ES-I3 (cell line): Measurements from ENCODE around the gene SPSB1.

Experiments
- H3K36me3 ChIP-seq: 2 replicates; pipeline ENCODE4 v1.6.1; 2013; ENCODE audit warnings: mild to moderate bottlenecking, low read length, control low read depth, moderate library complexity; ENCODE audit not compliant: insufficient read depth
- H3K4me1 ChIP-seq: 2 replicates; pipeline ENCODE4 v1.6.1; 2013; ENCODE audit warnings: mild to moderate bottlenecking, control low read depth, low read length; ENCODE audit not compliant: insufficient read depth
- H3K9ac ChIP-seq: 2 replicates; pipeline ENCODE4 v1.6.1; 2013; ENCODE audit warnings: low read depth, mild to moderate bottlenecking, low read length, moderate library complexity
- H3K9me3 ChIP-seq: 2 replicates; pipeline ENCODE4 v1.6.1; 2013; ENCODE audit warnings: mild to moderate bottlenecking, low read length, moderate library complexity; ENCODE audit not compliant: control insufficient read depth, insufficient read depth

SPSB1 gene

DNA sequence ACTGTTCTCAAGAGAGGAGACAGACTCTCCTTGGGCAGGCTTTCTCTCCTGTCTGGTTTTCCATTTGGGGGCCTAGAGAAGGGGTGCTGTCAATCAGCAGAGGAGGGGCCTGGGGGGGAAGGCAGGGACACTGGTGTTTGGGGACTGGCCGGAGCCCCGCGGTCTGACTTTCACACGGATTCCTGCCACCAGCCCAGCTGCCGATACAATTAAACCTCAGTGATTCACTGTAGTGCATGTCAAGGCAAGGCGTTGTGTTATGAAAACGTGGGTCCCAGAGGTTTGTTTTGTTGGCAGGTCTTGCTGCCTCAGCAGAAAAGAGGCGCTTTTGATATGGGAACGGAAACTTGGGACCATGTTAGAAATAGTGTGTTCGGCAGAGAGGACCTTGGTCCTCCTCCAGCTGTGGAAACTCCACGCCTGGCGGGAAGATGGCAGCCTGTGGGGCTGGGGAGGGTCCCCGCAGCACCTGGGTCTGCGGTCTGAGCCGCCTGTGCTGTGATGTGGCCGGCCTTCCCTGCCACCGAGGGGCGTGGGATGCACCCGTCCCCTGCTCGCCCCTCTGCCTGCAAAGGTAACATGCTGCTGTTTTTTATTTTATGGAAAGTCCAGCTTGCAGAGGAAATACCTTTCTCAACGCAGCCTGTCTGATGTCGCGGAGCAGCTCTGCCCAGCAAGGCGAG is 47.6 kb downstream of the SPSB1 start:
- Histone ChIP-seq H3K4me1 (no peaks in the 10 kb centered on the region; the same call in 1 of the 2 replicates), H3K36me3 (no peaks in the 10 kb centered on the region), H3K9ac (no peak overlapping the region), H3K9me3 (no peaks in the 10 kb centered on the region; the same call in 1 of the 2 replicates)

DNA sequence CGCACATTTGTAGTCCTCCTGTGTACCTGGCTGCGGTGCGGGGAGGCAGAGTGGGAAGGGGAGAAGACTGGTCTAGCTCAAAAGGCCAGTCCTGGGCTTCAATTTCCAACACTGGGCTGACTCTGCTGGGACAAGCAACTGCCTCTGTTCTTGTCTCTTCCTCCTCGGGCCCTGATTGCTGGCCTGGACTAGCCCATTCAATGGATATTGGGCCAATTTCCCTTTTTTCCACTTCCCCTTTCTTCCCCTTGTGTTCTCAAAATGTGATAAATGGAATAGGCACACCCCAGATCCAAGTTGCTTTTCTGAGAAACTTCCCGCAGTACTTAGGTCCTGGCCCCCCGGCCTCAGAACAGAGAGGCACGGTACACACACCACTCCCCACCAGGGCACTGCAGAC is 48.2 kb downstream of the SPSB1 start:
- Histone ChIP-seq H3K9me3 (no peaks in the 10 kb centered on the region; the same call in 1 of the 2 replicates), H3K36me3 (no peaks in the 10 kb centered on the region), H3K4me1 (no peaks in the 10 kb centered on the region; the same call in 1 of the 2 replicates), H3K9ac (no peak overlapping the region)

DNA sequence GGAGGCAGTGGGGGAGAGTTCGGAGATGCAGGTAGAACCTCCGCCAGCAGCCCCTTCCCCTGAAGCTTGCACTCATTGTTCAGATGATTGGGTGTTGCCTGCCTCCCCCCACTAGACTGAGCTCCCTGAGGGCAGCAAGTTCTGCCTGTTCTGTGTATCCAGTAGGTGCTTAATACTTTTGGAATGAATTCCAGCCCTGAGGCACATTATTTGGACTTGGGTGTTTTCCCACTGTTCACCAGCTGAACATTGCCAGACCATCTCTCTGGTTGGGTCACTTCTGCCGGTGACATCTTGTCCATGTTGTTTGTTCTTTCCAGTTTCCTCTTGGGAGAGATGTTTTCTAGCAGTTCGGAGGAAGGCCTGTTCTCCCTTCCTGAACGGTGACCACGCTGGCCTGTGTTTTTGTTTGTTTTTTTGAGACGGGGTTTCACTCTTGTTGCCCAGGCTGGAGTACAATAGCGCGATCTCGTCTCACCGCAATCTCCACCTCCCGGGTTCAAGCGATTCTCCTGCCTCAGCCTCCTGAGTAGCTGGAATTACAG is 48.7 kb downstream of the SPSB1 start:
- no peaks in the 10 kb centered on the region for H3K36me3 ChIP-seq
- no peaks in the 10 kb centered on the region; the same call in 1 of the 2 replicates for H3K9me3 ChIP-seq
- H3K4me1 ChIP-seq, result no peaks in the 10 kb centered on the region; the same call in 1 of the 2 replicates
- no peak overlapping the region for H3K9ac ChIP-seq

DNA sequence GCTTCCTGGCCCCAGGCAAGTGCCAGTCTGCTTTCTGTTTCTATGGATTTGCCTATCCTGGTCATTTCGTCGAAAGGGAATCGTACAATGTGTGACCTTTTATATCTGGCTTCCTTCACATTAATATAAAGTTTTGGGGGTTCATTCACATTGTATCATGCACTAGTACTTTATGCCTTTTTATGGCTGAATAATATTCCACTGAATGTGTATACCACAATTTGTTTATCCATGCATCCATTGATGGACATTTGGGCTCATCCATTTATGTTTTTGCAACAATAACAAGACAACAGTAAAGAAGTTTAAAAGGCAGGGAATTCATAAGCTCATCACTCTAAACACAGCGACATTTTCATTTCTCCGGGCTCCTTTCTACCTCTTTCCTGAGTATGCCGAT is 50.6 kb downstream of the SPSB1 start:
- Histone ChIP-seq H3K9me3 (no peaks in the 10 kb centered on the region; the same call in 1 of the 2 replicates), H3K36me3 (no peaks in the 10 kb centered on the region), H3K9ac (no peak overlapping the region), H3K4me1 (peaks cover 6% of the 10 kb centered on the region; the same call in 1 of the 2 replicates)

DNA sequence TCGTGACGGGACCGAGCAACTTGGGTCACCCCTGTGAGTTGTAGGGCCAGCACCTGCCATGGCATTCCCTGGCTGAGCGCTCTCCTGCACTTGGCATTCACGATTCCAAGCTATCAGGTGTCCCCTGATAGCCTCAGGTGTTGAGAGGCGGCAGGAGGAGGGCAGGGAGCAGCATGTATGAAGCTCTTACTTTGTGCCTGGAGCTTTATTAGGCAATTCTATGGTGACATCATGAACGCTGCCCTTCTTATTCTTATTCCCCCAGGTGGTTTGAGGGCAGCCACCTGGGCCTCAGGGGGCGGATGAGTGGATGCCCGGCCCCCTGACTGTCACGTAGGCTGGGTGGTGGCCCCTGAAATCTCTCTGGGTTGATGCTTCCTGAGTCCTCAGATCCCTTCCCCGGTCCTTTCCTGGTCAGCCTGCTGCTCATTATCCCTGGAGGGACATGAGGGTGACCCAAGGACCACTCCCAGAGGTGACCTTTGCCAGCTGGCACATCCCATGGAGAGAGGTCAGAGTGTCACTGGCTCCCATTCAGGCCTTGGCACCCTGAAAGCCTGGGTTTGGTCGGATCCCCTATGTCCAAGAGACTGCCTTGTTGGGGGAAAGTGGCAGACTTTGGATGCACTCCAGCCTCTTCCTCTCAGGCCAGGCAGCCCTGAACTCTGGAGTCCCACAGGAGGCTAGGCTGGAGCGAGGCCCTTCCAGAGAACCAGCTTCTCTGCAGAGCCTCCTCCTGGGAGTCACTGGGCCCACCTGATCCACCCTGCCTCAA is 51.9 kb downstream of the SPSB1 start:
- H3K4me1 ChIP-seq, result 0 out of 2 replicates have a peak, but pooled peaks cover 6% of the 10 kb centered on the region
- no peak overlapping the region for H3K9ac ChIP-seq
- H3K36me3 ChIP-seq, result no peaks in the 10 kb centered on the region
- no peaks in the 10 kb centered on the region; the same call in 1 of the 2 replicates for H3K9me3 ChIP-seq

DNA sequence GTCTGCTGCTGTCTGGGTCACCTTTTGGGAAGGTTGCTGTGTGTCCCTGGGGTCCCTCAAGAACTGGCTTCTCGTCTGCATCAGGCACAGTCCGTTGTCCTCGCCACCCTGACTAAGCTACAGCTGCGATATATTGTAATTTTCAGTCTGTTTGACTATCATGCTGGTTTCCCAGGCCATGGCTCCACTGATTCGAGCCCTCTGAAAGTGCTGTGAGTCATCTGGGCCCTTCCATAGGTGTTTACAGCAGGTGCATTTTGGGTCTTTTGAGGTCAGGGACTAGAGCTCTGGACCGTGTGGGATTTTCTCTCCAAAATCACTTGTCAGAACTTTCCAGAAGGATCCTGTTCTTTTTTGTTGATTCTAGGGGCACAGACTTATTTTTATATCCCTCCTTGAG is 52.8 kb downstream of the SPSB1 start:
- Histone ChIP-seq H3K9me3 (no peaks in the 10 kb centered on the region; the same call in 1 of the 2 replicates), H3K9ac (no peak overlapping the region), H3K4me1 (peaks cover 6% of the 10 kb centered on the region; the same call in 1 of the 2 replicates), H3K36me3 (no peaks in the 10 kb centered on the region)

DNA sequence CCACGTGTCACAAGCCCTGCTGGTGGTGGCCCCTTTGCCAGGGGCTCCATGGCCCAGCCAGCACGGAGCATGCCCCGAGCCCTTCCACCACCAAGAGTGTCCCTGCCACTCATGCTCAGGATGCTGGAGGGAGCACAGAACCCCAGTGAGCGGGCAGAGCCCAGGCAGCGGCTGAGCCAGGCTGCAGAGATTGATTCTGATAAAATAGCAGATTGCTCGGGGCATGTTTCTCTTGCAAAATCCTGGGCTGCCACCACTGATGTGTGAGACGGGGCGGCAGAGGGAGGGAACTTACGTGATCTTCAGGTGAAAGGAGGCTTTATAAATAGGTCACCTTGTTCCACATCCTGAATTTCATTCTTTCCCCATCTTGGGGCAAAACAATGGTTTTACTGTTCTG is 53.2 kb downstream of the SPSB1 start:
- H3K4me1 ChIP-seq, result peaks cover 6% of the 10 kb centered on the region; the same call in 1 of the 2 replicates
- no peak overlapping the region for H3K9ac ChIP-seq

DNA sequence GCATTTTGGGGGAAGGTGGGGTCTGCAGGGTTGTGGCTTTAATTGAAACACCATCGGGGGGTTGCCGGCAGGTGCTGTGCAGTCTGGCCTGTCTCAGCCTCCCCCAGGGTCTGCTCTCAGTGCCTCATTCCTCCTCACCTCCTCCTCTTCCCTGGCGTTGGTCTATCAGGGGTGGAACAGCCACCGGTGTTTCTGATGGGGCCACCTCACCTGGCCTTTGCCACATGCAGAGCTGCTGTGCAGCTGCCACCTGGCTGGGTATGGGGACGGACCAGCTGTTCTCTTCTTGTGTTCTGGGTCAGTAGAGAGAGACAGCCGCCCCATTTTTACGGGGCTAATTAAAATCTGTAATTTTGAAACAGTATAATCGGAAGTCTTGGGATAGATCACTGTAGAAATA is 53.9 kb downstream of the SPSB1 start:
- Histone ChIP-seq H3K9ac (no peak overlapping the region), H3K9me3 (no peaks in the 10 kb centered on the region; the same call in 1 of the 2 replicates), H3K4me1 (peaks cover 6% of the 10 kb centered on the region; the same call in 1 of the 2 replicates), H3K36me3 (no peaks in the 10 kb centered on the region)

More for the DNA sequence above, 53.2 kb downstream of the SPSB1 start:
- no peaks in the 10 kb centered on the region; the same call in 1 of the 2 replicates for H3K9me3 ChIP-seq
- no peaks in the 10 kb centered on the region for H3K36me3 ChIP-seq

DNA sequence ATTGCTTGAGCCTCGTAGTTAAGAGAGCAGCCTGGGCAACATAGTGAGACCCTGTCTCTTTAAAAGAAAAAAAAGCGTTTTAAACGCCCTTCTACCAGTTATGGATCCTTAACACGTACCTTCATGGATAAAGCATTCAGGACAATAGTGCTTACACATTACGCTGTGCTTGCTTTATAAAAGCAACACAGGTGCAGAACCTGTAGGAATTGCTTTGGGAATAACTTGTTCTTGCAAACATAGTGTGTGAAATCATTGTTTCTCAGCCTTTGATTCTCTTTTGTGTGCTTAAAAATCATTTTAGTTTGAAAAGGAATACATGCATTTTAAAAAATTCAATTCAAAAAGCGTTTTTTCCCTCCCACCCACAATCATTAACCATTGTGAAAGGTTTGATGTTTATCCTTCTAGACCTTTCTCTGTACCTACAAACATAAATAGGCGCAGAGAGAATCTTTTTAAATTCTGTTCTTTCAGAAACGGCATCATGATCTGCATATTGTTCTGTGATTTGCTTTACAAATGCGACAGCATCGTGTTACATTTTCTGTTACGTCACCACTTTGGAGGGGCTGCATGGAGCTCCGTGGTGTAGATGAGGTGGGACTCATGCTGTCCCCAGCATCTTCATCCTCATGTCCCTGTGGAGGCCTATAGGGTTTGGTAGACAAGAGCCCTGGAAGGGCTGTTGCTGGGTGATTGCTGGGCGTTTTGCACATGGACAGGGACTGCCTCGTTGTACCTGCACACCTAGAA is 54.6 kb downstream of the SPSB1 start:
- Histone ChIP-seq H3K36me3 (no peaks in the 10 kb centered on the region), H3K9me3 (no peaks in the 10 kb centered on the region; the same call in 1 of the 2 replicates), H3K4me1 (peaks cover 6% of the 10 kb centered on the region; the same call in 1 of the 2 replicates), H3K9ac (no peak overlapping the region)

DNA sequence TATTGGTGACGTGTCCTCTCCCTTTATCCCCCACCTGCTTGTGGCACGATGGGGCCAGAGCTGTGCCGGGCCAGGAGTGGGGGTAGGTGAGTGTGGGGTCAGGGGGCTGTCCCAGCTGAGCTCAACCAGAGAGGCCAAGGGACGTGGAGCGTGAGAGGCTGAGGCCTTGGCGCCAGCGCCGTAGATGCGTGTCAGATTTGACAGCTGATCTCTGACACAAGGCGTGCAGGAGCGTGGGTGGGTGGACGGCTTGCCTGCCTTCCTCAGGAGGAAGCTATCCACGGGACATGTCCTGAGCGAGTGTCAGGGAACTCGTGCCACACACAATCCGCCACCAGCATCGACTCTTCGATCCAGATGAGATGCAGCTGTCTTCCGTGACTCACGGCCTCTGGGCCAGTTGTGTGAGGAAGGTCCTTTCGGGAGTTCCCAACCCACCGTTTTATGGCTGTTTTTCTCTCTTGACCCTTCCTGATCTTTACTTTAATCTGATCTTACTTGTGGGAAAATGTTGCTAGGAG is 56.7 kb downstream of the SPSB1 start:
- Histone ChIP-seq H3K9me3 (no peaks in the 10 kb centered on the region), H3K9ac (no peak overlapping the region), H3K36me3 (no peaks in the 10 kb centered on the region), H3K4me1 (peaks cover 6% of the 10 kb centered on the region; the same call in 1 of the 2 replicates)

DNA sequence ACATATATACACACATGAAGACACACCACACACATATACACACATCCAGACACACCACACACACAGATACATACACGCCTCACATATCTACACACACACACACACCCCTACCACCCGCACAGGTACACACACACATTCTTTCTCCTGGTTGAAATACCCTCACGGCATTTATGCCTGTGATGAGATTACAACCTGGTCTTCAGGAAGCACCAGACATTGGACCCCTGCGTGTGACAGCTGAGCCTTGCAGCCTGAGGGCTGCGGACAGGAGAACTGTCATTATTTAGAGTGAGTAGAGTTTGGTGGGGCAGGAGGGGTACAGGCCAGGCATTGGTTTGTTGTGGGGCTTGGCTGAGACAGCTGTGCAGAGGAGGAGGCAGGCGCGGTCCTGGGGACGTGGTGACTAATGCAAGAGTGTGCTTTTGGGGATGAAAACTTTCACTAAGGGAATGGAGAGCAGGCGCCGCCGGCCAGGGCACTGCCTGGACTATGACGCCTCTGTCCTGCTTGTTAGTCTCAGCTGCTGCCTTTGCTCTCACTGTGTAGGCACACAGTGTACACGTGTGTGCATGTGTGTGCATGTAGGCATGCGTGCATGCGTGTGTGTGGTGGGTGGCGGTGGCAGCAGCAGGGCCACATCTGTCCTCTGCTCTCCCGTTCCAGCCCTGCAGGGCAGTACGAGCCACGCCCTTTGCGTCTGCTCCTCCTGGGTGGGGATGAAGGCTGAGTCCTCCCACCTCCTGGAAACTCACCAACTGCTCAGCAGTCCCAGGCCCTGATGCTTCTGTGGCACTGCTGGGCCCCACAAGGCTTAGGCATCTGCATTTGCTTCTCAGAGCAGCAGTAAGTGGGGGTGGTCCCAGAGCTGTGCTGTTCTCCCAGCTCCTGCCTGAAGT is 57.6 kb downstream of the SPSB1 start:
- peaks cover 6% of the 10 kb centered on the region; the same call in 1 of the 2 replicates for H3K4me1 ChIP-seq
- no peak overlapping the region for H3K9ac ChIP-seq
- no peaks in the 10 kb centered on the region for H3K36me3 ChIP-seq
- no peaks in the 10 kb centered on the region for H3K9me3 ChIP-seq

DNA sequence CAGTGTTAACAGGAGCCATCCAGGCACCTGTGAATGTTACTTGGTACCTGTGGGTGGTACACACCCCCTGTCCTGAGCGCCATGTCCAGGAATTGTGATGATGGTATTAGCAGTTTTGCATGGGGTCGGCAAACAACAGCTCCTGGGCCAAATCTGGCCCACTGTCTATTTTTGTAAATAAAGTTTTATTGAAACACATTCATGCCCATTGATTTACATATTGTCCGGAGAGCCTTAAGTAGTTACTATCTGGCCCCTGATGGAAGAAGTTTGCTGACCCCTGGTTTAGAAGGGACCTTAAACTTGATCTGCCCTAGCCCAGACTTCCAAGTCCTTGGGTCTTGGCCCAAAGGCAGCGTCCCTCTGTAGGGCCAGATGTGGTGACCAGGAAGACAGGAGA is 58.3 kb downstream of the SPSB1 start:
- Histone ChIP-seq H3K9ac (no peak overlapping the region), H3K36me3 (no peaks in the 10 kb centered on the region), H3K9me3 (no peaks in the 10 kb centered on the region), H3K4me1 (peaks cover 6% of the 10 kb centered on the region; the same call in 1 of the 2 replicates)

DNA sequence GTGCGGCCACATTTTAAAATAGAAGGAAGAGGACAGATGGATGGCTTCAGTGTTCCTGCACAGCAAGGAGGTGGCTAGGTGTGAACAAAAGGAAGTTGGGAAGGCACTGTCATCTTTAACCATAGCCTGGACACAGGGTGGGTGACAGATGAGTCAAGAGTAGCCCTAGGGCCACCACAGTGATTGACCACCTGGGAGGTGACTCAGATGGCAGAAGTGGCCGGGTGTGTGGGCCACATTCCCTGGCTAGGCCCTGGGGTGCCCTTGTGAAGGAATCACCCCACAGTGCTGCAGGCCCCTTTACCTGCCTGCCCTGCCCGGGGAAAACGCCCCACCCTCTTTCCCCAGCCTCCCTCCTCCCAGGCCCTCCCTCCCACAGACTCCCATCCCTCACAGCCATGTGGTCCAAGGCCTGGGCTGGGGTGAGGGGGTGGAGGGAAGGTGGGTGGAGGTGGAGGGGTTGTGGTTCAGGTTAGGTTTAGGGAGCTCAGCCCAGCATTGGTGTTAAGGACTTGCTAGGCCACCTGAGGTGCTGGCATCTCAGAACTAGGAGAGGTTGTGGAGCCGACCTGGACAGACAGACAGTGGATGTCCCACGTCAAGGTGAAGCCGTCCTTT is 59.1 kb downstream of the SPSB1 start:
- Histone ChIP-seq H3K36me3 (no peaks in the 10 kb centered on the region), H3K9ac (no peak overlapping the region), H3K9me3 (no peaks in the 10 kb centered on the region), H3K4me1 (peaks cover 6% of the 10 kb centered on the region; the same call in 1 of the 2 replicates)
